GM23338 (cell line): ENCODE measurements around the gene DNAJB8.

ENCODE experiments used
- CREB1 ChIP-seq: fragments of 250-450 bp; sonication (Bioruptor Pico); IDR thresholded peaks from 2 replicates; pipeline ENCODE4 v1.5.0; 2020; ENCODE audit warnings: low read depth, mild to moderate bottlenecking, moderate library complexity
- CTCF ChIP-seq, 2 experiments: fragments of 200-600 bp in 1 of 2; sonication (generic) in 1 of 2; conservative IDR thresholded peaks; 2 replicates each; pipeline versions ENCODE4 v1.5.1 to v1.6.1; 2016 to 2017; ENCODE audit warnings: antibody characterized with exemption in 2 of 2, low read depth in 2 of 2, mild to moderate bottlenecking in 2 of 2, moderate library complexity in 1 of 2
- ETS1 ChIP-seq: IDR thresholded peaks from 2 replicates; pipeline ENCODE4 v1.6.1; 2016; ENCODE audit warnings: antibody characterized with exemption
- EZH2 ChIP-seq: fragments of 200-600 bp; sonication (generic); IDR thresholded peaks from one replicate; pipeline ENCODE4 v1.8.0; 2017; ENCODE audit warnings: antibody characterized with exemption, mild to moderate bottlenecking, low read depth; ENCODE audit not compliant: unreplicated experiment
- EZH2phosphoT487 ChIP-seq: fragments of 200-600 bp; sonication (generic); IDR thresholded peaks from one replicate; pipeline ENCODE4 v1.8.1; 2018; ENCODE audit warnings: antibody characterized with exemption; ENCODE audit not compliant: unreplicated experiment
- JUNB ChIP-seq: IDR thresholded peaks from one replicate; pipeline ENCODE4 v1.6.1; 2016; ENCODE audit warnings: antibody characterized with exemption; ENCODE audit not compliant: unreplicated experiment
- NANOG ChIP-seq: IDR thresholded peaks from 2 replicates; pipeline ENCODE4 v1.6.1; 2016; ENCODE audit warnings: antibody characterized with exemption, borderline replicate concordance
- POLR2AphosphoS5 ChIP-seq: IDR thresholded peaks from 2 replicates; pipeline ENCODE4 v1.6.1; 2016; ENCODE audit warnings: antibody characterized with exemption, low read depth
- REST ChIP-seq: IDR thresholded peaks from one replicate; pipeline ENCODE4 v1.6.1; 2018; ENCODE audit warnings: antibody characterized with exemption; ENCODE audit not compliant: unreplicated experiment
- ZNF114 ChIP-seq: fragments of 250-450 bp; sonication (Bioruptor Pico); IDR thresholded peaks from 2 replicates; pipeline ENCODE4 v1.5.0; 2020; ENCODE audit warnings: mild to moderate bottlenecking, moderate library complexity
- ZNF462 ChIP-seq: fragments of 250-450 bp; sonication (Bioruptor Pico); IDR thresholded peaks from 2 replicates; pipeline ENCODE4 v1.5.0; 2020; ENCODE audit warnings: mild to moderate bottlenecking, moderate library complexity

GRCh38 chr3:128452678-128453275, 13.9 kb downstream of the DNAJB8 start:
- no peak for TF ChIP-seq CREB1 (CRISPR knock-in tag)
- no peak for TF ChIP-seq CTCF (conservative IDR thresholded peaks at IDR 0.05; ENCODE audit: low read depth in 2 of 2)
- no peak for TF ChIP-seq REST
- no peak for TF ChIP-seq POLR2AphosphoS5
- no peak for TF ChIP-seq ZNF114 (CRISPR knock-in tag)
- no peak for TF ChIP-seq EZH2
- no peak for TF ChIP-seq EZH2phosphoT487
- TF ChIP-seq JUNB = no peak
- no peak for TF ChIP-seq ZNF462 (CRISPR knock-in tag)
- TF ChIP-seq ETS1 = no peak
- no peak for TF ChIP-seq NANOG
